ENCODE data around the gene SEMA6A.

SEMA6A gene, protein sequence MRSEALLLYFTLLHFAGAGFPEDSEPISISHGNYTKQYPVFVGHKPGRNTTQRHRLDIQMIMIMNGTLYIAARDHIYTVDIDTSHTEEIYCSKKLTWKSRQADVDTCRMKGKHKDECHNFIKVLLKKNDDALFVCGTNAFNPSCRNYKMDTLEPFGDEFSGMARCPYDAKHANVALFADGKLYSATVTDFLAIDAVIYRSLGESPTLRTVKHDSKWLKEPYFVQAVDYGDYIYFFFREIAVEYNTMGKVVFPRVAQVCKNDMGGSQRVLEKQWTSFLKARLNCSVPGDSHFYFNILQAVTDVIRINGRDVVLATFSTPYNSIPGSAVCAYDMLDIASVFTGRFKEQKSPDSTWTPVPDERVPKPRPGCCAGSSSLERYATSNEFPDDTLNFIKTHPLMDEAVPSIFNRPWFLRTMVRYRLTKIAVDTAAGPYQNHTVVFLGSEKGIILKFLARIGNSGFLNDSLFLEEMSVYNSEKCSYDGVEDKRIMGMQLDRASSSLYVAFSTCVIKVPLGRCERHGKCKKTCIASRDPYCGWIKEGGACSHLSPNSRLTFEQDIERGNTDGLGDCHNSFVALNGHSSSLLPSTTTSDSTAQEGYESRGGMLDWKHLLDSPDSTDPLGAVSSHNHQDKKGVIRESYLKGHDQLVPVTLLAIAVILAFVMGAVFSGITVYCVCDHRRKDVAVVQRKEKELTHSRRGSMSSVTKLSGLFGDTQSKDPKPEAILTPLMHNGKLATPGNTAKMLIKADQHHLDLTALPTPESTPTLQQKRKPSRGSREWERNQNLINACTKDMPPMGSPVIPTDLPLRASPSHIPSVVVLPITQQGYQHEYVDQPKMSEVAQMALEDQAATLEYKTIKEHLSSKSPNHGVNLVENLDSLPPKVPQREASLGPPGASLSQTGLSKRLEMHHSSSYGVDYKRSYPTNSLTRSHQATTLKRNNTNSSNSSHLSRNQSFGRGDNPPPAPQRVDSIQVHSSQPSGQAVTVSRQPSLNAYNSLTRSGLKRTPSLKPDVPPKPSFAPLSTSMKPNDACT

DNA sequence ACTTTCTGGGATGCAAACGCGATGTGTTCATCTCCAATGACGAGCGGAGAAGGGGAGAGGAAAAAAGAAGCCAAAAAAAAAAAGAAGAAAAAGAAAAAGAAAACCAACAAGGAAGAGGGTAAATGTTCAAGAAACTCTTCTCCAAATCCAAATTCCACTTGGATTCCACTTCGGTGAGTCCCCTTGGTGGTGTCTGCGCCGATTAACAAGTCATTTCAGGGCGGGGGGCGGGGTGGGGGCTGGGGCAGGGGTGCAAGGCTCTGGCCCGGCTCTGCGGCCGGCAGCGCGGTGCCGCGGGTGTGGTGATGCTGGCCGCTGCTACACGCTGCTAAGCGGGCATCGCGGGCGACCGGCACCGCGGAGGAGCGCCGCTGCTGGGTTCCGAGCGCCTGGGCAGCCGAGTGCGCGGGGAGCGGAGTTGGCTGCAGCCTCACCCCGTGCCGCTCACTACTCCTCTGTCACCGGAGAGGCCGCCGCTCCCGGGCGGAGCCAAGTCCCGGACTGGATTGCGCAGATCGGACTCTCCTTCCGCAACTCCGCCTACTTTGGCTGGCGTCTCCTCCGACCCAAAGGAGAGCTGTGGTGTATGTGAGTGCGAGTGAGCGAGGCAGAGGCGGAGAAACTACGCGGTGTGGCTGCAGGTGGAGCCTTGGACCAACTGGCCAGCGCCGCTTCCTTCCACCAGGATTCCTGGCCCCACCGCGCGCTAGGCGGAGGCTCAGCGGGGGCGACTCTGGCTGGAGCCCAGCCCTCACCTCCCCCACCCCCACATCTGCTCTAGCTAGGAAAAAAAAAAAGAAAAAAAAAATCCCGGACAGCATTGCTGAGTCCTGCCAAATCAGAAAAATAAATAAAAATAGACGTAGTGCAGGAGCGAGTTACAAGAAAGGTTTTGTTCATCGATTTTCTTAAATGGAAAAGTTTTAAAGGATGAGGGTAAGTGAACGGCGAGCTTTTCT is at the start of gene SEMA6A:
TSS of gene SEMA6A (minus strand) at position 457 of the 959 bp plus-strand sequence. CDS start 69,879 bp downstream, outside the sequence.
- no peak for DNase-seq

DNA sequence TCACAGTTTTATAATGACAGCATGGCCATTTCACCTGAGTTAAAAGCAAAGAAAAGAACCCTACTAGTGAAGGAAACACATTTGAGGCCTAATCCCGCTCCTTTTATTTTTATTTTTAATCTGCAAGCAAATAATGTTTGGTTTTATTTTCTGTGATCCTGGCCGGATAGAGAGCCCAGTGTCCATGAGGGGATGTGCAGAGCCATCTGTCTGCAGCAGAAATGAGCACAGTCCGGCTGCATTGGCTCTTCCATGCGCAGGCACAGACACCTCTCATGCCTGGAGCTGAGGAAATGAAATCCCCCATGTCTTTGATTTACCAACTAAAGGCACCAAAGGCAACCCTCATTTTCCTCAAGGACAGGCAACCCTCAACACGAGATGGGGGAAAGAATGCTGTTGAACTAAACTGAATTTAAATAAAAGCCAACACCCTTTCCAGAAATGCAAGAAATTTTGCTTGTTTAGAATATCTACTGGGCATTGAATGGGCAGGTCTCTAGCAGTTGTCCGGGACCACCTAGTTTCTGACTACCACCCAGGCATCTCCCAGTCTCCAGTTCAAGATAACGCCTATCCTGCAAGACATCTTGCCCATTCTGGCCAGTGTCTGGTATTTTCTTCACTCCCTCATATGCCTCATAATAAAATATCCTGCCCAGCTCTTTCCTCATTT is 47.9 kb upstream of the SEMA6A start:
- DNase-seq = no peak

DNA sequence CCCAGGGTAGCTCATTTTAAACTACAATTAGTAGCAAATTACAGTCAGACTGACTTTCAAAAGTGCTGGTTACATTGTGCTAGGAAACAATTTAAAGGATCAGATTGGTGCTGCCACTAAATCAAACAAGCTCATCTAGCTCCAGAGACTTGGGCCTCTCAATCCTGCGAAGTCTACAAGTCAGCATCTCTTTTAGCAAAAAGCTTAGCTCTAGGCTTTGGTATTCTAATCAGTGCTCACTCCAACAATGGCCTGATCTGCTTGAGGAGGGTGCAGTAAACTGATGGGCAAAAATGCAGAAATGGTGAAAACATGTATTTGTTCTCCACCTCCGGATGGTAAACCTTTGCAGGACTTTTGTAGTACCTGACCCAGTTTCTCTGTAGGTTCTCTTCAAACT is 47.0 kb upstream of the SEMA6A start:
- no peak for DNase-seq

DNA sequence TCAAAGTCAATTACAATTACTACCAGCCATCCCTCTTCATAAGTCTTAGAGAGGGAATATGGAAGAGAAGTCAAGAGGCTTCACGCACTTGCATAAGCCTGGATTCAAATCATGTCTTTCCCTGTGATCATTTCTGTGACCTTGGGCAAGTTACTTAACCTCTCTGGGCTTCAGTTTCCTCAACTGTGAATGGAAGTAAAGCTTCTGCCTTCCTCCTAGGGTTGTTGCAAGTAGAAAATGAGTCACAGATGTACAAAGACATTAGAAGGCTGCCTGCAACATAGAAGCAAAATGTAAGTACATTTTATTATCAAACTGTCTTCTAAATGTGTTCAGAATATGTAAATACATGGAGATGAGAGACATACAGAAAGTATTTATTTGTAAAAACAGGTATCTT is 42.3 kb upstream of the SEMA6A start:
- DNase-seq = no peak

DNA sequence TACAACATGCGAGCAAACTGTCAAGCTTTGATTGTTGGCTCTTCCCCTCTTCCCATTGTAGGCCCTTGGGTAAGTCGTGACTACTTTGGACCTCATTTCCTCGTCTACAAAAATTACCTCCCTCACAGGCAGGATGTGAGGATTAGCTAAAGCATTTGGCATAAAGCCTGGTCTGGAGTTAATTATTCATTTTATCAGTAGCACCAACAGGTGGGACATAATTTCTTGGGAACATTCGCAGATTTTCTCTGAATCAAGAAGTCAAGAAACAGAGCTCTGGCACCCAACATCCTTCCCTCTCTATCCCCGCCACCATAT is 39.9 kb upstream of the SEMA6A start:
- no peak for DNase-seq

DNA sequence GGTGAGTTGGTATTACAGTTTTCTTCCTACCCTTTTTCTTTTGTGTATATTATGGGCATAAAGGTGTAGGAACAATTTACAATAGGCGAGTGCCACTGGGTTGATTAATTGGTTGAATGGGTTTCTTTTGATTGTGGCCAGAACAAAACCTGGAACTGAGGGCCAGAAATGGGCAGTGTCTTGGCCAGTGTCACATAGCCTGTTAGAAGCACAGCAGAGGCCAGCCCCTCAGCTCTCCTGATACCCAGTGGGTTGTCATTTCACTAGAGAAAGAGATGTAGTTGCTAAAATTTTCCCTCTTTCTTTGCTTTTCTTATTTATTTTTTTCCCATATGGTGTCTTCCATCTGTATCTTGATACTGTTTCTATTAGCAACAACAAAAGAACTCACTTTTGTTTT is 38.8 kb upstream of the SEMA6A start:
- no peak for DNase-seq

DNA sequence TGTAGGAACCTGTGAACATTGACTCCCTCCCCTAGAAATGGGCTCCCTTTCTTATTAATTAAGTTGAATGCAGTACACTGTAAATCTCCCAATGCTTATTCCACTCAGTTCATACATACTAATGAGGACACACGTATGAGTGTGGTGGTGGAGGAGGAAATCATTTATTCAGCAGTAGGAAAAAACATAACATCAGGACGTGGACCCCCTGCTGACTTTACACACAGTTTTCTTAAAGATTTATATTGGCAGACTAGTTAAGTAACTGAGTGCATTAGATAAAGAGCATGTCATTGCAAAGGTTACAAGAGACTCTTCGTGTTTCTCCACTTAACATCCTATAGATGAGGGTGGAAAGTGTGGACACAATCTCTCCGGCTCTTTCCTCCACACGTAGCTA is 37.8 kb upstream of the SEMA6A start:
- no peak for DNase-seq

DNA sequence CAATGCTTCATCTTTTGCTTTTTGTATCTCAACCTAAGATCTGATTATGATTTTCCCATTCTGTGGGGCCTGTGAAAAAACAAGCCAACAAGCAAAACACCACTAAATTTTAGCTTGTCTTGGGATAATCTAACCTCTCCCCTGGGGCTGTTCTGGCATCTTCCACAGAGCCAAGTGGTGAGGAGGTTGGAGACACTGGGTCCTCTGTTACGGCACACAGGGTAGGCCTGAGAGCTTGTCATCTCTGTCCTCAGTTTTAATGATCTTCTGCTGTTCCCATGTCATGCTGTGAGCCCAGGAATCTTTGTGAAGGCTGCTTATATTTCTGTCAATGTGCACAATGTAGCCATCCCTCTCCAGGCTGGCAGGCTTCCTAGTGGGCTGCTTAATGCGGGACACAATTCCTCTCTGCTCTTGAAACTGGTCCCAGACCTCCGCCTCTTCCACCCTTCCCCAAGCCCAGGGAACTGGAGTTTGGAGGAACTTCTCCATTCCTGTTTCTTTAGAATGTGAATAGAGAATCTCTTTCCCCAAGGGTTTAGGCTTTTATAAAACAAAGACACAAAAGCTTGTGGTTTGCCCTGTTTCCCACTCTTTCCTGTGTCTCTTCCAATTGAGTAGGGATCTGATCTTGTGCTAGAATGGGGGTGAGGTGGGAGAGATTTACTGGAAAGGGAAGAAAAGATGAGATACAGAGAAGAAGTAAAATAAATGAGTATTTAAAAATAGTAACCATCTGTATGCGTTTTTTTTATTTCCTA is 30.9 kb upstream of the SEMA6A start:
- DNase-seq = no peak

DNA sequence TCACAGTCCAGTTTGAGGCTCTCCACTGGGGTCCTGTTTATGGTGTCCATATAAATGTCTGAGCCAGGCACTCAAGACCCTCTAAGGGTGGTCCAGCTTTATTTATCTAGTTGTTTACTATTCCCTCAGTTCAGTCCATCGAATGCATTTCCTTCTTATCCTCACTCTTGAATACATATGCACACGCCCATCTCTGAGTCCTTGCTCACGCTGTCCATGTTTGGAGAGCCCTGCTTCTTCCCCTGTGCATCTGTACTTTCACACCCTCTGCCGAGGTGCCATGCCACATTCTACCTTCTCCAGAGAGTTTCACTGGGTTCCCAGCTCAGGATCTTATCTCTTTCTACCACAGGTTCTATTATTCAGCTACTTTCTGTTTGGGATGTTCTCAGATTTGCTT is 30.2 kb upstream of the SEMA6A start:
- no peak for DNase-seq

DNA sequence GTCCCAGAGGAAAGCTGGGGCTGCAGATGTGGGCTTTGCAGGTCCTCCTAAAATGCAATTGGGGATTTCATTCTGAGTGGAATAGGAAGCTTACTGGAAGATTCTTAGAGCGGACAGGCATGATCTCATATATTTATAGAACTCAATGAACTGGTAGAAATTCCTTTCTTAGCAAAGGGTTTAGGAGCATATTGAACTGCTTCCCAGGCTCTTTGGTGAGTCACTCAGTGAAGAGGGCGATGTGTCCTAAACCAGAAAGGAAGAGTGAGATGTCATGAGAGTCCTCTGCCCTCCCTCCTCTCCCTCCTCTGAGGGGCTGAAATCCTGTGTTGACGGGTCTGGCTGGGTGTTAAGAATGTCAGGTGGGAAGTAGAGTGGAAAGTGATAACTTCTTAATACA is 26.3 kb upstream of the SEMA6A start:
- no peak for DNase-seq

DNA sequence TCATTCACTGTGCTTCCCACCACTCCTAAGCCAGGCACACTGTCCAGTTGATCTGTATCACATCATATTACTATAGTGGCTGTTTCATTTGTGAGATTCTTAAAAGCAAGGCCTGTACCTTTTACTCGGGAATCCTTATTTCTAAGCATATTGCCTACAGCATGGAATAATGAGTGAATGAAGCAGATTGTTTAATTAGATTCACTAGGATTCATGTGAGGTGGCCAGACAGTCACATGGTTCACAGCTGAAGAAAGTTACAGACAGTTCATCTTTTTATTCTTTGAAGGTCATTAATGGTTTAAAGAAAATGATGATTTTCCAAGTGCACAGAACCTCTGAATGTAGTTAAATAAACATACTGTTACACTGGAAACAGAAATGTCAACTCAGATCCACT is 24.3 kb upstream of the SEMA6A start:
- DNase-seq = no peak

DNA sequence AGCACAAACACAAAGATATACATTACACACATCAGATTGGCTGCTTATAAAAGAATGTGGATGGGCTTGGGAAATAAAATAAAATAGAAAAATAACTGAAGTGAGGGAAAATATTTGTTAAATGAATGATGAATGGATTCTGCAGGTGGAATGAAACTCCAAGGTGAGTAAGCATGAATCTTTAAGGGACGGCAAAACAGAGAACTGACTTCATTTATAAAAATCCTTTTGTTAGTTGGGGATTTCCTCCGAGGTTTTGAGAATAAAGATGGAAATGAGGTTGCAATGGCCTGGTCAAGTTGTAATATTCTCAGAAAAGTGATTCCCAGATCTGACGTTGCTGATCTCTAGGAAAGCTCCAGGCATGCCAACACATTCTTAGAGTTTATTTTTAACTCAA is 20.9 kb upstream of the SEMA6A start:
- no peak for DNase-seq

DNA sequence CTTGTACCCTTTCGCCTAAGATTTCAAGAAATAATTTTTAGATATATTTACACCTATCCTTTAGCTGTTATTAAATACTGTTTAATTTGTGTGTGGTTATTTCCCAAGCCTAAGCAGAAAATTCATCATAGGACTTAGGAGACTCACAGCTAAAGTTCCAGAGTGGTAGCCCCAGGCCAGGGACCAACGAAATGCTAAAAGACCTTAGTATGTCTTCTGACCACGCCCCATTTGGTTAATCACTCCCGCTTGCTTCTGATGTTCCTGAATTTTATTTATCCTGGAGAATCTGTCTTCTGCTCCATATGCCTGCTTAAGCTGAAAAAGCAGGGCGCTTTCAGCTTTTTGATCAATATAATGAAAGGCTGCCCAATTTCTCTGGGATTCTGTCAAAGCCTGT is 18.7 kb upstream of the SEMA6A start:
- DNase-seq = no peak

DNA sequence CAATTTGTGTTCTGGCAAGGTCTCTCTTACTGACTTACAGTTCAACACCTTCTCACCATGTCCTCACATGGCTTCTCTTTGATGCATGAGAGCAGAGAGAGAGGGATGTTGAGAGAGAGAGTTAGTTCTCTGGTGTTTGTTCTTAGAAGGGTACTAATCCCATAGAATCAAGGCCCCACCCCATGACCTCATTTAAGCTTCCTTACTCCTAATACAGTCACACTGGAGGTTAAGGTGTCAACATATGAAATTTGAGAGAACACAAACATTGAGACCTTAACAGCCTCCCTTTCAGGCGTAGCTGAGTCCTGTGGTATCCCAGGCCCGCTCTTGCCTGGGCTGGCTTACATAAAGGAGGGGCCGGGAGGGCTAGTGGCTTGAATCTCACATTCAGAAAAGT is 10.6 kb upstream of the SEMA6A start:
- DNase-seq = no peak

DNA sequence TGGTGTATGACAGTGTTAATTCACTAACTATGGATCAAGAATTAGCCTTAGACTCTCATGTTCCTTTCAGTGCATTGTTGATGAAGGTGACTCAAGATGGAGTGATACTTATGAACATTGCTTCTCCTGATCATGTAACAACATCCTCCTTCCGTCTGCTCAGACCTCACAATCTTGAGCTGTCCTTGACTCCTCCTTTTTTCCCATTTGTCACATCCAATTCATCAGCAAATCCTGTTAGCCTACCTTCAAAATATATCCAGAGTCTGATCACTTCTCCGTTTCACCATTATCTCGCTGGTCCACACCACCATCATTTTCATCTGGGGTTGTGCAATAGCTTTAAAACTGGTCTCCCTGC is 9.2 kb upstream of the SEMA6A start:
- no peak for DNase-seq

DNA sequence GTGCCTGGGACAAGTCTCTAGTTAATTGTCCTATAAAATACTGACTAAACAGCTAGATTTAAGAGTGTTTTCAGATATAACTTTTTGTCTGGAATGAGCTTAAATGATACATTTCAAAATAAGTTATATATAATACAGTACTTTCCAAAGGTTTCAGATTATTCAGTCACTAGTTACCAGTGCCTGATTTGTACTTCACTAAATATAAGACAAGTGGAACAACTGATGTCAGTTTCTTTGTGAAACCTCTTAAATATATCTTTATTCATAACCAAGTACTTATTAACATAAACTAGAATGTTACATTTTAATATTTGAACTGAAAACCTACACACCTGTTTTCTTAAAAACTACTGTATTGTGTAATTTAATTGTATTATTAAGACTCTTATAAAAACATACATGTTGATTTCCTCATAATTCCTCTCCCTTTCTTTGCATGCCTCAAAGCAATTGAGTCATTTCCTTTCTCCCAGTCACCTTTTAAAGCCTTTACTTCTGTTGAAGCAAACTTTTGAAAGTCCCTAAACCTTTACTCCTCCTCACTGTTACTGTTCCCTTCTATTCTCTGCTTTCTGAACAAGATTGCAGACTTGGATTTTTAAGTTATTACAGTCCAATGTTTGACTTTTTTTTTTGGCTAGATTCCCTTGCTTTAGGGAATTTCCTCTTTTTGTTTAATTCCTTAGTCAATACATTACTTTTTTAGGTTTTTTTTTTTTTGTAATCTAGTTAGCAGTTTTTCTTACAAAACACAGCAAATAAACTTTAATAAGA is 8.7 kb upstream of the SEMA6A start:
- no peak for DNase-seq

DNA sequence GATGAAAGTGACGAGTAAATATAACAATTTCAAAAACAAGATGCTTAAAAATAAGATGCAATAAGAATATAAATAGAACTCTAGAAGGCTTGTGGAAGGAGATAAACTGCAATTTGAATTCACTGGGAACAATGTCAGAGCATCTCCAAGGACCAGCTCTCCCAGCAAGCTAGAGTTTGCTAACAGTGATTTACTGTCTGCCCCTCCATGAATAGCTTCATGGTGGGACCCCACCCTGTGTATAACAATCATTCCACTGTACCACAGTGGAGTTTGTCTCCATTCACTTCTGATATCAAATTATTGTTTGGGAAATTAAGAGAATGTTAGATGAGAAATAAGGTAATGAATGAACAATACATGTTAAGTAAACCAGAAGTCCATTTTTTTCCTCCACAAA is 7.3 kb upstream of the SEMA6A start:
- DNase-seq = no peak

DNA sequence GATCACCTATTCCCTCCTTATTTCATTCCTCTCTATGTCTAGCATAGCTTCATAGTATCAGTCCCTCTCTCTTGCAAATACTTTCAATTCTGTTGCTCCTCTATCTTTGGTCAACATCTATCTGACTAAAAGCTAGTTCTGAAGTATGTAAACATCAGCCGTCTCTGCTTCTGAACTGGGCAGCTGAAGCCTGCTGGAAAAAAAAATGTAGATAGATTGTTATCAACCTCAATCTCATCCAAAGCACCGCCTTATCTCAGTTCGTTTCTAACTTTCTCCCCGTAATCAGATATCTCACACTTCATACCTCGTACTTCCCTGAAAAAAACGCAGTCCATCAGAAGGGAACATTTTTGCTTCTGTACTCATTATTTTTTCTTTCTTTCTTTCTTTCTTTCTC is 4.5 kb upstream of the SEMA6A start:
- DNase-seq = no peak

DNA sequence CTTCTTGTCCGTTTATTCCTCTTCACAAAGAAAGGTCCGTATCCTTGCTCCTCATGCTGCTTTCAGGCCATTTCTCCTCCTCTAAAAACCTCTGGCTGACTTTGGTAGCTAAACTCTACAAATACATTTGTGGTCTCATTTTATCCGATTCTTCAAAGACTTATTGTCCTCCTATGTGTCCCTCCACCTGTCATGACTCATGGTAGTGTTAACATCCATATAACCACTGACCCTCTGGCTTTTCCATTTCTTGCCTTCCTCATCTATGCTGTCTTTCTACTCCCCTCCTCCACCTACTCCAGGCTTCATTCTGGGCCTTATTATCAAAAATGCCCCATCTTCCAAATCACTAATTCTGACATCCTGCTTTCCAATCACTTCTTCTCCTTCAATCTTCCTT is 4.1 kb upstream of the SEMA6A start:
- no peak for DNase-seq

DNA sequence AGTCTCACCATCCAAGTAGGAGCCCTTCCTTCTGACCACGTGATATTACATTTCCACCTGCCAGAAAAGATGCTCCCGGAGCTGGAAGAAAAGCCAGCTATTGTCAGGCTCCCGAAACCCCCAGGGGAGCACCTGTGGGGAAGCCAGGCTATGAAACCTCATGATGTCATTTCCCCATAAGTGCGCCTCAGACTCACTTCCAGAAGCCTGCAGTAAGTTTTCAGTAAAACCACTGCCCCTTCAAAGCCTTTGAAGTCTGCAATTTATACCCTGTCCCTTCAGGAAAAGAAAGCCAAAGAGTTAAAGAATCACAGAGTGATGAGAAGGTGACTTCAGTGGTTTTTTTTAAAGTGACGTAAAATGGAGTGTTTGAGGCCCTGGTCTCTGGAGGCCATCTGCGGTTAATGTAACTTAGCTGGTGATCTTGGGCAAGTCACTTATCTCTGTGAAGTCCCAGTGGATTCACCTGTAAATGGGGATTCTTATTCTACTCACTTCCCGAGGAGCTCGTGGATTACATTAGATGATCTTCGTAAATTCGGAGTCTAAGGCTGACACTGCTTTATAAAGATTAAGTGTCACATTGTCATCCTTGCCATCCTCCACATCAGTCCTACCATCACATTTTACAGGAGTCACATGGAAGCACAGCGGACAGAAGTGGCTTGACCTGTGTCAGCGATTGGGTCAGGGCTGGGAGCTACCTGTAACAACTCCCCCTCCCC is 2.6 kb upstream of the SEMA6A start:
- DNase-seq = no peak
